ENCODE measurements around the gene P2RY14.

DNA sequence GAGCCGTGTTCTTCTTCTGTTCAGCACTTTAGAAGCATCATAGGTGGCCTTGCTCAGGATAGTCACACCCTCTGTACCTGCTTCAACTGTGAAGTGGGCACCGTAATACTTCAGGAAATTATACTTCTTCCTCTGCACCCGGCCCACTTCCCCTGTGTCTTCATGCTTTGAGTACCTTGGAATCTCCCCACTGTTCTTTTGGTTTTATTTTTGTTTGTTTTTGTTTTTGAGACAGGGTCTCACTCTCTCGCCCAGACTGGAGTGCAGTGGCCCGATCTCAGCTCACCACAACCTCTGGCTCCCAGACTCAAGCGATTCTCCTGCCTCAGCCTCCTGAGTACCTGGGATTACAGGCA is 1.7 kb downstream of the P2RY14 start:
- TF ChIP-seq, protein P1, sequence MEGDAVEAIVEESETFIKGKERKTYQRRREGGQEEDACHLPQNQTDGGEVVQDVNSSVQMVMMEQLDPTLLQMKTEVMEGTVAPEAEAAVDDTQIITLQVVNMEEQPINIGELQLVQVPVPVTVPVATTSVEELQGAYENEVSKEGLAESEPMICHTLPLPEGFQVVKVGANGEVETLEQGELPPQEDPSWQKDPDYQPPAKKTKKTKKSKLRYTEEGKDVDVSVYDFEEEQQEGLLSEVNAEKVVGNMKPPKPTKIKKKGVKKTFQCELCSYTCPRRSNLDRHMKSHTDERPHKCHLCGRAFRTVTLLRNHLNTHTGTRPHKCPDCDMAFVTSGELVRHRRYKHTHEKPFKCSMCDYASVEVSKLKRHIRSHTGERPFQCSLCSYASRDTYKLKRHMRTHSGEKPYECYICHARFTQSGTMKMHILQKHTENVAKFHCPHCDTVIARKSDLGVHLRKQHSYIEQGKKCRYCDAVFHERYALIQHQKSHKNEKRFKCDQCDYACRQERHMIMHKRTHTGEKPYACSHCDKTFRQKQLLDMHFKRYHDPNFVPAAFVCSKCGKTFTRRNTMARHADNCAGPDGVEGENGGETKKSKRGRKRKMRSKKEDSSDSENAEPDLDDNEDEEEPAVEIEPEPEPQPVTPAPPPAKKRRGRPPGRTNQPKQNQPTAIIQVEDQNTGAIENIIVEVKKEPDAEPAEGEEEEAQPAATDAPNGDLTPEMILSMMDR (IDR thresholded peaks at IDR 0.05), result no peak
- TF ChIP-seq POLR2A (IDR thresholded peaks at IDR 0.05), result no peak
